Thymus (tissue), 14 donors: ENCODE data around the gene DRC3. TPM values are rescaled to one million over a fixed set of nuclear protein-coding genes. Genes with fewer than 3 reads are reported as not detected.

Source experiments
- DNase-seq, 9 donors: peaks; one replicate each; pipeline ENCODE4 v3.0.0-alpha.2; 2013; ENCODE audit warnings: low spot score in 9 of 9, low read depth in 6 of 9, missing footprints in 1 of 9
- H3K27ac ChIP-seq, 2 donors: one replicate each; pipeline ENCODE4 v1.5.1; 2013; ENCODE audit warnings: control low read depth in 1 of 2, low read depth in 1 of 2, low read length in 1 of 2, mild to moderate bottlenecking in 1 of 2, moderate library complexity in 1 of 2
- H3K27me3 ChIP-seq, 2 donors: one replicate each; pipeline ENCODE4 v1.5.1; 2013; ENCODE audit warnings: low read length in 1 of 2; ENCODE audit not compliant: control insufficient read depth in 2 of 2, insufficient read depth in 1 of 2
- H3K36me3 ChIP-seq, 2 donors: one replicate each; pipeline ENCODE4 v1.5.1; 2013; ENCODE audit warnings: low read length in 1 of 2, mild to moderate bottlenecking in 1 of 2, moderate library complexity in 1 of 2; ENCODE audit not compliant: control insufficient read depth in 2 of 2, insufficient read depth in 2 of 2
- H3K4me1 ChIP-seq, 2 donors: one replicate each; pipeline ENCODE4 v1.5.1; 2013; ENCODE audit warnings: low read length in 2 of 2; ENCODE audit not compliant: control insufficient read depth in 2 of 2, insufficient read depth in 2 of 2
- H3K4me3 ChIP-seq, 2 donors: one replicate each; pipeline ENCODE4 v1.5.1; 2013; ENCODE audit warnings: low read length in 2 of 2, control low read depth in 1 of 2, mild to moderate bottlenecking in 1 of 2
- H3K9me3 ChIP-seq, 2 donors: one replicate each; pipeline ENCODE4 v1.5.1; 2013; ENCODE audit warnings: low read length in 1 of 2, mild to moderate bottlenecking in 1 of 2; ENCODE audit not compliant: control insufficient read depth in 2 of 2, insufficient read depth in 1 of 2
- WGBS: extraction: QIAGEN DNeasy Blood & Tissue Kit; methylation state at CpG from one replicate; pipeline ENCODE4 v1.1.7; 2013; 5-methylcytosine and 5-hydroxymethylcytosine counted together
- long read RNA-seq, 10 donors: transcript quantifications; one replicate each; lab custom pipeline, GENCODE V29; 2026
- polyA plus RNA-seq: library from polyadenylated mRNA; stranded (reverse); fragments of 200-250 nt; gene quantifications from one replicate; pipeline ENCODE4 v1.2.3, GENCODE V29; 2013
- total RNA-seq: library from RNA; stranded (reverse); fragments of 120-200 nt; gene quantifications from one replicate; pipeline ENCODE4 v1.2.4, GENCODE V29; 2013
- donor health status: healthy.

Gene DRC3
- total RNA-seq (1.3 TPM), polyA plus RNA-seq (3.3 TPM)
- long read RNA-seq, donor 1: 0 reads
- long read RNA-seq, donor 2: 0 reads
- long read RNA-seq, donor 3, partial matches to known transcripts: 0 of 13 reads
- long read RNA-seq, donor 3, other reads (novel, unspliced or antisense): 13 of 13 reads
- long read RNA-seq, donor 4, partial matches to known transcripts: 7 of 12 reads
- long read RNA-seq, donor 4, other reads (novel, unspliced or antisense): 5 of 12 reads
- long read RNA-seq, donor 5, partial matches to known transcripts: 0 of 11 reads
- long read RNA-seq, donor 5, other reads (novel, unspliced or antisense): 10 of 11 reads
- long read RNA-seq, donor 6: 0 reads
- long read RNA-seq, donor 7: 0 reads
- long read RNA-seq, donor 8: 0 reads
- long read RNA-seq, donor 9: 0 reads
- long read RNA-seq, donor 10: 0 reads

GRCh38 chr17:17972126-17972951, at the start of gene DRC3, which contains the start of gene TOM1L2:
Gene DRC3, plus strand, starts transcription at chr17:17972862. Its CDS starts 4,737 bp downstream, at chr17:17977599.
Gene TOM1L2, minus strand, starts transcription at chr17:17972400. Its CDS starts 87 bp downstream, at chr17:17972313.
- DNase-seq: peak; percentile 99 to 100 (median 100)
- H3K36me3 ChIP-seq: no peaks in the 10 kb centered on the region
- H3K27me3 ChIP-seq: no peaks in the 10 kb centered on the region
- H3K27ac ChIP-seq: peak within 1 kb of the TSS in 1 of 2 donors; percentile 64
- H3K9me3 ChIP-seq: no peaks in the 10 kb centered on the region
- peak within 1 kb of the TSS; percentile 73 to 88 for H3K4me3 ChIP-seq
- WGBS: under 1% methylated on average over 59 of the region's 59 CpGs
- H3K4me1 ChIP-seq: peaks cover 16% of the 10 kb centered on the region in 2 donors

- H3K36me3 ChIP-seq: no peaks in the 10 kb centered on the region
- WGBS: 98% methylated on average over 5 of the region's 5 CpGs
- no peaks in the 10 kb centered on the region for H3K9me3 ChIP-seq
- H3K27me3 ChIP-seq: no peaks in the 10 kb centered on the region
- H3K27ac ChIP-seq: no peak overlapping the region
- DNase-seq: no peak
- peaks cover 0 to 21% of the 10 kb centered on the region in 2 donors for H3K4me1 ChIP-seq
- H3K4me3 ChIP-seq: no peak overlapping the region
Measured at GRCh38 chr17:17924131-17924856, 48.4 kb upstream of the DRC3 start.

- no peak overlapping the region for H3K27ac ChIP-seq
- no peaks in the 10 kb centered on the region for H3K27me3 ChIP-seq
- no peaks in the 10 kb centered on the region for H3K36me3 ChIP-seq
- DNase-seq: no peak
- no peaks in the 10 kb centered on the region for H3K9me3 ChIP-seq
- no peak overlapping the region for H3K4me3 ChIP-seq
- peaks cover 0 to 18% of the 10 kb centered on the region in 2 donors for H3K4me1 ChIP-seq
Measured at GRCh38 chr17:17924857-17925250, 47.8 kb upstream of the DRC3 start.

GRCh38 chr17:17926036-17926435, 46.6 kb upstream of the DRC3 start:
- WGBS: 83% methylated on average over 4 of the region's 4 CpGs
- no peak for DNase-seq
- Histone ChIP-seq H3K4me1 (peaks cover 0 to 17% of the 10 kb centered on the region in 2 donors), H3K9me3 (no peaks in the 10 kb centered on the region), H3K4me3 (no peak overlapping the region), H3K27me3 (no peaks in the 10 kb centered on the region), H3K27ac (no peak overlapping the region), H3K36me3 (no peaks in the 10 kb centered on the region)

GRCh38 chr17:17926840-17927449, 45.7 kb upstream of the DRC3 start:
- DNase-seq: no peak
- Histone ChIP-seq H3K4me1 (peaks cover 0 to 11% of the 10 kb centered on the region in 2 donors), H3K27me3 (no peaks in the 10 kb centered on the region), H3K36me3 (no peaks in the 10 kb centered on the region), H3K27ac (no peak overlapping the region), H3K9me3 (no peaks in the 10 kb centered on the region), H3K4me3 (no peak overlapping the region)
- 63% methylated on average over 5 of the region's 5 CpGs for WGBS

GRCh38 chr17:17928398-17929287, 44.0 kb upstream of the DRC3 start:
- Histone ChIP-seq H3K36me3 (no peaks in the 10 kb centered on the region), H3K4me3 (no peak overlapping the region), H3K4me1 (peaks cover 0 to 11% of the 10 kb centered on the region in 2 donors), H3K27me3 (no peaks in the 10 kb centered on the region), H3K9me3 (no peaks in the 10 kb centered on the region), H3K27ac (no peak overlapping the region)
- 93% methylated on average over 12 of the region's 12 CpGs for WGBS
- DNase-seq: no peak

- H3K36me3 ChIP-seq: no peaks in the 10 kb centered on the region
- no peak for DNase-seq
- no peaks in the 10 kb centered on the region for H3K27me3 ChIP-seq
- no peak overlapping the region for H3K4me3 ChIP-seq
- peaks cover 0 to 11% of the 10 kb centered on the region in 2 donors for H3K4me1 ChIP-seq
- 93% methylated on average over 2 of the region's 2 CpGs for WGBS
- H3K27ac ChIP-seq: no peak overlapping the region
- no peaks in the 10 kb centered on the region for H3K9me3 ChIP-seq
Measured at GRCh38 chr17:17929655-17930380, 42.8 kb upstream of the DRC3 start.
